HG02852 (cell line): Measurements from ENCODE around the gene EYA2.
"Not testable (repeated sequence)": the region's sequence is repeated elsewhere in the genome, so short reads cannot be mapped to it uniquely, and the experiment has no call there.

ENCODE experiments used
- ATAC-seq: cut with Tn5 transposase; IDR thresholded peaks from one replicate; pipeline ENCODE4 v1.9.1; 2021; ENCODE audit warnings: mild to moderate bottlenecking, moderate library complexity; ENCODE audit not compliant: unreplicated experiment

EYA2 gene

GRCh38 chr20:46951840-46952497, 57.3 kb downstream of the EYA2 start:
- no peak for ATAC-seq

- no peak for ATAC-seq
Observed at GRCh38 chr20:46953596-46953995, 59.0 kb downstream of the EYA2 start.

GRCh38 chr20:46954490-46955038, 59.9 kb downstream of the EYA2 start:
- ATAC-seq: no peak

GRCh38 chr20:46955601-46956556, 61.2 kb downstream of the EYA2 start:
- ATAC-seq: no peak

- ATAC-seq: no peak
Observed at GRCh38 chr20:46959081-46959692, 64.5 kb downstream of the EYA2 start.

- no peak for ATAC-seq
Observed at GRCh38 chr20:46959821-46960220, 65.2 kb downstream of the EYA2 start.

- no peak for ATAC-seq
Observed at GRCh38 chr20:46960536-46960935, 65.9 kb downstream of the EYA2 start.

GRCh38 chr20:46961968-46962367, 67.3 kb downstream of the EYA2 start:
- not testable (repeated sequence) for ATAC-seq

GRCh38 chr20:46962452-46963195, 68.0 kb downstream of the EYA2 start:
- no peak for ATAC-seq

- no peak for ATAC-seq
Observed at GRCh38 chr20:46963196-46963529, 68.5 kb downstream of the EYA2 start.

- no peak for ATAC-seq
Observed at GRCh38 chr20:46963758-46964617, 69.3 kb downstream of the EYA2 start.

- ATAC-seq: no peak
Observed at GRCh38 chr20:46964618-46965455, 70.2 kb downstream of the EYA2 start.

GRCh38 chr20:46965477-46965876, 70.8 kb downstream of the EYA2 start:
- ATAC-seq: no peak

GRCh38 chr20:46967646-46968045, 73.0 kb downstream of the EYA2 start:
- no peak for ATAC-seq

GRCh38 chr20:46970937-46971630, 76.4 kb downstream of the EYA2 start:
- ATAC-seq: no peak

GRCh38 chr20:46973766-46974165, 79.1 kb downstream of the EYA2 start:
- no peak for ATAC-seq

- no peak for ATAC-seq
Observed at GRCh38 chr20:46974669-46975434, 80.2 kb downstream of the EYA2 start.

- ATAC-seq: no peak
Observed at GRCh38 chr20:46975976-46976375, 81.3 kb downstream of the EYA2 start.
